Upper lobe of left lung (tissue), 6 donors: ENCODE data around the gene LOC101059915.
"Not testable (repeated sequence)": the region's sequence is repeated elsewhere in the genome, so short reads cannot be mapped to it uniquely, and the experiment has no call there.

ENCODE experiments used
- ATAC-seq, 2 donors: fragments of 200-7000 bp; cut with Tn5 transposase; one replicate each; pipeline ENCODE4 v1.9.1; 2022; ENCODE audit warnings: mild to moderate bottlenecking in 2 of 2, moderate library complexity in 2 of 2; ENCODE audit not compliant: low FRiP score in 2 of 2
- DNase-seq, 2 donors: peaks; one replicate each; pipeline ENCODE4 v3.0.0-alpha.2; 2019 to 2020
- H3K27ac ChIP-seq, 4 donors: fragments of 200-600 bp; sonication (generic); one replicate each; pipeline ENCODE4 v1.5.1; 2016 to 2019
- H3K27me3 ChIP-seq, 4 donors: fragments of 200-600 bp; sonication (generic); one replicate each; pipeline ENCODE4 v1.5.1; 2017 to 2019
- H3K36me3 ChIP-seq, 4 donors: fragments of 200-600 bp; sonication (generic); one replicate each; pipeline ENCODE4 v1.5.1; 2016 to 2019
- H3K4me1 ChIP-seq, 4 donors: fragments of 200-600 bp; sonication (generic); one replicate each; pipeline ENCODE4 v1.5.1; 2018 to 2019
- H3K4me3 ChIP-seq, 4 donors: fragments of 200-600 bp; sonication (generic); one replicate each; pipeline ENCODE4 v1.5.1; 2017 to 2019; ENCODE audit warnings: mild to moderate bottlenecking in 2 of 4, moderate library complexity in 1 of 4
- H3K9me3 ChIP-seq, 4 donors: fragments of 200-600 bp; sonication (generic); one replicate each; pipeline ENCODE4 v1.5.1; 2018 to 2019
- CTCF ChIP-seq, 6 experiments: fragments of 450-650 bp in 4 of 6; fragments of 200-600 bp in 2 of 6; sonication (generic) in 2 of 6; IDR thresholded peaks; one replicate each; pipeline ENCODE4 v1.5.1; 2016 to 2019; ENCODE audit warnings: antibody characterized with exemption in 6 of 6
- EP300 ChIP-seq, 4 donors: sonication (generic); formaldehyde crosslinking; IDR thresholded peaks; one replicate each; pipeline ENCODE4 v1.5.1; 2017; ENCODE audit warnings: antibody characterized with exemption in 4 of 4, control low read depth in 2 of 4
- POLR2A ChIP-seq, 4 donors: fragments of 450-650 bp; IDR thresholded peaks; one replicate each; pipeline ENCODE4 v1.5.1; 2016 to 2017; ENCODE audit warnings: antibody characterized with exemption in 4 of 4, mild to moderate bottlenecking in 2 of 4
- POLR2AphosphoS5 ChIP-seq, 2 donors: sonication (generic); formaldehyde crosslinking; IDR thresholded peaks; one replicate each; pipeline ENCODE4 v1.5.1; 2017; ENCODE audit warnings: antibody characterized with exemption in 2 of 2
- WGBS, 2 donors: methylation state at CpG; one replicate each; pipeline ENCODE4 v1.1.5; 2017 to 2018; 5-methylcytosine and 5-hydroxymethylcytosine counted together
- donor health status: DM: no; HTN: no; CAD: no; lungs with moderate emphysema.
- donor health status: DM: no; HTN: yes; CAD: no; lungs with severe emphysema.

The LOC101059915 gene

GRCh38 chrX:71659959-71660358 is 7.4 kb upstream of the LOC101059915 start:
- Histone ChIP-seq H3K4me1 (no peaks in the 10 kb centered on the region), H3K9me3 (no peaks in the 10 kb centered on the region), H3K36me3 (no peaks in the 10 kb centered on the region), H3K4me3 (no peak overlapping the region), H3K27me3 (no peaks in the 10 kb centered on the region), H3K27ac (no peak overlapping the region)
- ATAC-seq: no peak
- 83% methylated on average over 6 of the region's 6 CpGs; no CpG with 5 or more reads in 1 of the 2 donors for WGBS, 2 donors
- DNase-seq: no peak
- TF ChIP-seq EP300 (IDR thresholded peaks at IDR 0.05): no peak
- TF ChIP-seq POLR2A (IDR thresholded peaks at IDR 0.05): no peak

- DNase-seq (no peak), ATAC-seq (no peak)
- Histone ChIP-seq H3K4me3 (no peak overlapping the region), H3K4me1 (no peaks in the 10 kb centered on the region), H3K9me3 (no peaks in the 10 kb centered on the region), H3K36me3 (no peaks in the 10 kb centered on the region), H3K27me3 (no peaks in the 10 kb centered on the region), H3K27ac (no peak overlapping the region)
- 69 to 87% methylated on average over 5 to 22 of the region's 22 CpGs for WGBS, 2 donors
- TF ChIP-seq CTCF (IDR thresholded peaks at IDR 0.05) (no peak), POLR2AphosphoS5 (IDR thresholded peaks at IDR 0.05) (no peak), EP300 (IDR thresholded peaks at IDR 0.05) (no peak), POLR2A (IDR thresholded peaks at IDR 0.05) (no peak)
Observed at GRCh38 chrX:71660562-71661416, 6.6 kb upstream of the LOC101059915 start.

GRCh38 chrX:71661919-71662318 is 5.4 kb upstream of the LOC101059915 start:
- WGBS, 2 donors: 72 to 92% methylated on average over 4 to 12 of the region's 12 CpGs
- ATAC-seq: no peak
- TF ChIP-seq EP300 (IDR thresholded peaks at IDR 0.05): no peak
- no peak for TF ChIP-seq POLR2A (IDR thresholded peaks at IDR 0.05)
- no peak for TF ChIP-seq CTCF (IDR thresholded peaks at IDR 0.05)
- TF ChIP-seq POLR2AphosphoS5 (IDR thresholded peaks at IDR 0.05): no peak
- no peak for DNase-seq
- Histone ChIP-seq H3K27me3 (no peaks in the 10 kb centered on the region), H3K4me3 (no peak overlapping the region), H3K36me3 (no peaks in the 10 kb centered on the region), H3K27ac (no peak overlapping the region), H3K4me1 (no peaks in the 10 kb centered on the region), H3K9me3 (no peaks in the 10 kb centered on the region)

GRCh38 chrX:71662654-71663053 is 4.7 kb upstream of the LOC101059915 start:
- WGBS, 2 donors: 40 to 45% methylated on average over 3 to 10 of the region's 11 CpGs
- ATAC-seq, H3K9me3 ChIP-seq, H3K36me3 ChIP-seq, H3K27me3 ChIP-seq, H3K4me3 ChIP-seq, H3K27ac ChIP-seq, H3K4me1 ChIP-seq: not testable (repeated sequence)
- DNase-seq: peak in 1 of 2 donors; percentile 22

- DNase-seq, H3K27me3 ChIP-seq, H3K4me3 ChIP-seq, H3K36me3 ChIP-seq, H3K9me3 ChIP-seq, H3K4me1 ChIP-seq, ATAC-seq, H3K27ac ChIP-seq: not testable (repeated sequence)
- WGBS, 2 donors: 44 to 62% methylated on average over 6 to 8 of the region's 8 CpGs
Observed at GRCh38 chrX:71663238-71663637, 4.1 kb upstream of the LOC101059915 start.

GRCh38 chrX:71664202-71664601 is 3.1 kb upstream of the LOC101059915 start:
- WGBS, 2 donors: 57 to 100% methylated on average over 1 to 8 of the region's 8 CpGs
- H3K9me3 ChIP-seq, DNase-seq, H3K27me3 ChIP-seq, ATAC-seq, H3K27ac ChIP-seq, H3K36me3 ChIP-seq, H3K4me3 ChIP-seq, H3K4me1 ChIP-seq: not testable (repeated sequence)

- ATAC-seq (no peak), DNase-seq (no peak)
- WGBS, 2 donors: 91 to 100% methylated on average over 10 to 16 of the region's 16 CpGs
- no peak overlapping the region for H3K27ac ChIP-seq
- H3K9me3 ChIP-seq: no peaks in the 10 kb centered on the region
- no peaks in the 10 kb centered on the region for H3K36me3 ChIP-seq
- H3K4me1 ChIP-seq: no peaks in the 10 kb centered on the region
- H3K27me3 ChIP-seq: no peaks in the 10 kb centered on the region
- TF ChIP-seq CTCF (IDR thresholded peaks at IDR 0.05) (no peak), POLR2AphosphoS5 (IDR thresholded peaks at IDR 0.05) (no peak), EP300 (IDR thresholded peaks at IDR 0.05) (no peak), POLR2A (IDR thresholded peaks at IDR 0.05) (no peak)
- H3K4me3 ChIP-seq: no peak overlapping the region
Observed at GRCh38 chrX:71664889-71665491, 2.4 kb upstream of the LOC101059915 start.
